CD14-positive monocyte (primary cell): ENCODE data around the gene GABBR2. TPM values are rescaled to one million over a fixed set of nuclear protein-coding genes. Genes with fewer than 3 reads are reported as not detected.

Experiments
- DNase-seq, 3 donors: peaks; one replicate each; pipeline ENCODE4 v3.0.0-alpha.2; 2011 to 2022
- H2AFZ ChIP-seq: 2 replicates; pipeline ENCODE4 v1.6.0; 2012; ENCODE audit warnings: mild to moderate bottlenecking, low read depth, low read length, inconsistent platforms; ENCODE audit not compliant: insufficient read depth, poor library complexity, severe bottlenecking
- H3K27ac ChIP-seq, 2 donors: 1 replicate in 1 of 2; 2 replicates in 1 of 2; pipeline ENCODE4 v1.5.1; 2012 to 2013; ENCODE audit warnings: low read length in 2 of 2, control low read depth in 1 of 2, inconsistent platforms in 1 of 2, low read depth in 1 of 2, mild to moderate bottlenecking in 1 of 2
- H3K27me3 ChIP-seq, 2 donors: one replicate each; pipeline versions ENCODE4 v1.6.0 to v1.6.1; 2011 to 2013; ENCODE audit warnings: low read length in 2 of 2; ENCODE audit not compliant: control insufficient read depth in 2 of 2, insufficient read depth in 2 of 2
- H3K36me3 ChIP-seq, 2 donors: replicated peaks in 1 of 2; 1 replicate in 1 of 2; 2 replicates in 1 of 2; pipeline versions ENCODE4 v1.5.1 to v1.6.1; 2012 to 2013; ENCODE audit warnings: low read length in 2 of 2, control low read depth in 1 of 2, inconsistent platforms in 1 of 2, mild to moderate bottlenecking in 1 of 2; ENCODE audit not compliant: insufficient read depth in 2 of 2, control insufficient read depth in 1 of 2
- H3K4me1 ChIP-seq, 2 donors: 1 replicate in 1 of 2; 2 replicates in 1 of 2; pipeline versions ENCODE4 v1.5.1 to v1.6.1; 2012 to 2013; ENCODE audit warnings: low read length in 2 of 2, control low read depth in 1 of 2, inconsistent platforms in 1 of 2, mild to moderate bottlenecking in 1 of 2, moderate library complexity in 1 of 2; ENCODE audit not compliant: insufficient read depth in 2 of 2, control insufficient read depth in 1 of 2
- H3K4me2 ChIP-seq: replicated peaks from 2 replicates; pipeline ENCODE3; 2012; ENCODE audit warnings: low read length, moderate library complexity, mild to moderate bottlenecking; ENCODE audit not compliant: poor library complexity, severe bottlenecking; ENCODE audit errors: extremely low read depth
- H3K4me3 ChIP-seq, 3 experiments: fragments of 200-600 bp in 1 of 3; sonication (generic) in 1 of 3; replicated peaks in 1 of 3; 1 replicate in 2 of 3; 2 replicates in 1 of 3; pipeline ENCODE4 v1.5.1; 2011 to 2013; ENCODE audit warnings: low read length in 3 of 3, mild to moderate bottlenecking in 3 of 3, control low read depth in 2 of 3, low read depth in 2 of 3, inconsistent platforms in 1 of 3, moderate library complexity in 1 of 3
- H3K79me2 ChIP-seq: 2 replicates; pipeline ENCODE4 v1.6.0; 2012; ENCODE audit warnings: mild to moderate bottlenecking, control low read depth, inconsistent platforms, low read length, moderate library complexity; ENCODE audit not compliant: insufficient read depth
- H3K9ac ChIP-seq: 2 replicates; pipeline ENCODE4 v1.6.0; 2017; ENCODE audit warnings: low read length, mild to moderate bottlenecking; ENCODE audit not compliant: insufficient read depth, poor library complexity, severe bottlenecking
- H3K9me3 ChIP-seq, 2 donors: replicated peaks in 1 of 2; 1 replicate in 1 of 2; 2 replicates in 1 of 2; pipeline versions ENCODE4 v1.5.1 to v1.6.1; 2012 to 2013; ENCODE audit warnings: low read length in 2 of 2, control low read depth in 1 of 2; ENCODE audit not compliant: control insufficient read depth in 1 of 2, insufficient read depth in 1 of 2
- H4K20me1 ChIP-seq: 2 replicates; pipeline ENCODE4 v1.6.0; 2012; ENCODE audit warnings: mild to moderate bottlenecking, low read length, control low read depth, moderate library complexity; ENCODE audit not compliant: insufficient read depth
- H3K27ac Mint-ChIP-seq, 7 donors: one replicate each; pipeline ENCODE4 v1.8.0; 2020; ENCODE audit warnings: mild to moderate bottlenecking in 7 of 7, mixed read lengths in 7 of 7, moderate library complexity in 6 of 7, inconsistent platforms in 2 of 7
- H3K27me3 Mint-ChIP-seq, 3 donors: one replicate each; pipeline ENCODE4 v1.8.0; 2021 to 2022; ENCODE audit warnings: low read depth in 3 of 3, mild to moderate bottlenecking in 3 of 3, mixed read lengths in 3 of 3, moderate library complexity in 3 of 3, inconsistent platforms in 1 of 3
- H3K36me3 Mint-ChIP-seq, 2 donors: one replicate each; pipeline ENCODE4 v1.8.0; 2020; ENCODE audit warnings: mixed read lengths in 2 of 2, inconsistent platforms in 1 of 2, mild to moderate bottlenecking in 1 of 2
- H3K4me1 Mint-ChIP-seq: one replicate; pipeline ENCODE4 v1.8.0; 2020; ENCODE audit warnings: mild to moderate bottlenecking, mixed read lengths
- H3K4me3 Mint-ChIP-seq, 2 donors: one replicate each; pipeline ENCODE4 v1.8.0; 2020; ENCODE audit warnings: mild to moderate bottlenecking in 2 of 2, mixed read lengths in 2 of 2, moderate library complexity in 1 of 2
- H3K9me3 Mint-ChIP-seq, 7 donors: one replicate each; pipeline ENCODE4 v1.8.0; 2020 to 2022; ENCODE audit warnings: mixed read lengths in 7 of 7, mild to moderate bottlenecking in 6 of 7, moderate library complexity in 6 of 7, inconsistent platforms in 2 of 7
- WGBS: methylation state at CpG from one replicate; pipeline ENCODE4 v1.1.5; 2013; ENCODE audit warnings: missing lambda C conversion rate; ENCODE audit not compliant: insufficient coverage; 5-methylcytosine and 5-hydroxymethylcytosine counted together
- intact Hi-C, 2 donors: fragments of 100-400 bp; cut with micrococcal nuclease; formaldehyde crosslinking; loops; one replicate each; pipeline versions ENCODE4 v1.15.0 to v1.15.1; 2023
- polyA plus RNA-seq, 3 donors: library from polyadenylated mRNA; depleted of rRNA in 1 of 3; unstranded in 2 of 3; stranded (reverse) in 1 of 3; fragments of 300-500 nt in 2 of 3; fragments of >200 nt in 1 of 3; fragmentation: Illumina TruSeq in 2 of 3; gene quantifications; 1 replicate in 2 of 3; 2 replicates in 1 of 3; pipeline ENCODE4 v1.2.3, GENCODE V29; 2012 to 2021
- TF ChIP-seq, protein P1 (sequence below): fragments of 200-600 bp; IDR thresholded peaks from one replicate; pipeline ENCODE4 v1.8.0; 2022; ENCODE audit warnings: antibody characterized with exemption, mild to moderate bottlenecking

GABBR2 gene
- polyA plus RNA-seq, 3 donors: not detected

DNA sequence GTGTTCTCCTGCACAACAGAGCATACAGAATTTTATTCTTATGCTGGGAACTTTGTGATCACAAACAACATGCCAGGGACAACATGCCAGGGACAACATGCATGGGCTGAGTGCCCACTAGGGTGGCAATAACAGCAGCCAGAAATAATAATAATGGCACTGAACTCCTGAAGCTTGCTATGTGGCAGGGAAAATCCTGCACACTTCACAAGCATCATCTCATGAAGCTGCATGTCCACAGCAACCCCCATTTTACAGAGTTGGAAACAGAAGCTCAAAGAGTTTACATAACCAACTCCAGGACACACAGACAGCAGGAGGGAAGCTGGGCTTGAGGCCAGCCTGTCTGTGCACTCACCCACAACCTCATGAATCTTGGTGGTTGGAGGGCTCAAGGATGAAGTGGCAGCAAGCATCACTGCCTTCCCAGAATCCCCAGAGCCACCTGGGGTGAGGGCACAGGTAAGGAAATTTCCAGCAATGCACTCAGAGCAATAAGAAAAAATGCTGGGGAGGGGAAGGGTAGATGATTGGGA, 111.4 kb downstream of the GABBR2 start:
- Histone ChIP-seq H3K4me1 (no peaks in the 10 kb centered on the region), H3K4me3 (no peak overlapping the region), H3K27ac (no peak overlapping the region), H3K27me3 (no peaks in the 10 kb centered on the region), H2AFZ (no peak overlapping the region), H4K20me1 (no peaks in the 10 kb centered on the region), H3K79me2 (no peaks in the 10 kb centered on the region), H3K9ac (no peak overlapping the region), H3K4me2 (no peak overlapping the region), H3K36me3 (no peaks in the 10 kb centered on the region), H3K9me3 (no peaks in the 10 kb centered on the region)
- Mint-ChIP-seq H3K36me3 (no peaks in the 10 kb centered on the region), H3K9me3 (no peaks in the 10 kb centered on the region), H3K27ac (no peak overlapping the region), H3K4me3 (no peak overlapping the region), H3K4me1 (no peaks in the 10 kb centered on the region), H3K27me3 (peaks cover 9 to 14% (median 13%) of the 10 kb centered on the region in 3 donors)
- TF ChIP-seq, protein P1, sequence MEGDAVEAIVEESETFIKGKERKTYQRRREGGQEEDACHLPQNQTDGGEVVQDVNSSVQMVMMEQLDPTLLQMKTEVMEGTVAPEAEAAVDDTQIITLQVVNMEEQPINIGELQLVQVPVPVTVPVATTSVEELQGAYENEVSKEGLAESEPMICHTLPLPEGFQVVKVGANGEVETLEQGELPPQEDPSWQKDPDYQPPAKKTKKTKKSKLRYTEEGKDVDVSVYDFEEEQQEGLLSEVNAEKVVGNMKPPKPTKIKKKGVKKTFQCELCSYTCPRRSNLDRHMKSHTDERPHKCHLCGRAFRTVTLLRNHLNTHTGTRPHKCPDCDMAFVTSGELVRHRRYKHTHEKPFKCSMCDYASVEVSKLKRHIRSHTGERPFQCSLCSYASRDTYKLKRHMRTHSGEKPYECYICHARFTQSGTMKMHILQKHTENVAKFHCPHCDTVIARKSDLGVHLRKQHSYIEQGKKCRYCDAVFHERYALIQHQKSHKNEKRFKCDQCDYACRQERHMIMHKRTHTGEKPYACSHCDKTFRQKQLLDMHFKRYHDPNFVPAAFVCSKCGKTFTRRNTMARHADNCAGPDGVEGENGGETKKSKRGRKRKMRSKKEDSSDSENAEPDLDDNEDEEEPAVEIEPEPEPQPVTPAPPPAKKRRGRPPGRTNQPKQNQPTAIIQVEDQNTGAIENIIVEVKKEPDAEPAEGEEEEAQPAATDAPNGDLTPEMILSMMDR: no peak
- DNase-seq: no peak
- intact Hi-C loops: no loop called here

DNA sequence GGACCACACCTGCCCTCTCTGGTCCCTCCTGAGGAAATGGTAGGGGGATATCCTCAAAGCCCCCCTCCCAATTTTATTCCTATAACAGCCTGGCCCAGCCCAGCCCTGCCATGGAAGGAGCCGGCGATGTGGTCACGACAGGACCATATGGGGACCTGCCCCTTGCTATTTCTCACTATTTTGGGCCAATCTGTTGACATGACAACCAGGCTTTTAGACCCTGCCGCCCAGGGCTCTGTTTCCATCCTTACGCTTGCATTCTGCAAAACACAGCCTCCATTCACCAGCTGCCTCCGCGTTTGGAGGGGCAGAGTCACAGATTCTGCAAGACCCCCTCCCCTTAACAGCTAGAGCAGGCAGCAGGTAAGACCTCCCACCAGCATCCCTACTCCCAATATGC, 112.2 kb downstream of the GABBR2 start:
- no peak overlapping the region for H2AFZ ChIP-seq
- H3K4me2 ChIP-seq: no peak overlapping the region
- Mint-ChIP-seq H3K9me3 (no peaks in the 10 kb centered on the region), H3K4me1 (no peaks in the 10 kb centered on the region), H3K27ac (no peak overlapping the region), H3K36me3 (no peaks in the 10 kb centered on the region), H3K27me3 (peaks cover 4 to 14% (median 8%) of the 10 kb centered on the region in 3 donors), H3K4me3 (no peak overlapping the region)
- intact Hi-C loops: no loop called here
- no peak overlapping the region for H3K27ac ChIP-seq
- H3K4me1 ChIP-seq: no peaks in the 10 kb centered on the region
- DNase-seq: no peak
- H3K36me3 ChIP-seq: no peaks in the 10 kb centered on the region
- no peaks in the 10 kb centered on the region for H4K20me1 ChIP-seq
- WGBS: 86% methylated on average over 7 of the region's 7 CpGs
- no peaks in the 10 kb centered on the region for H3K27me3 ChIP-seq
- no peaks in the 10 kb centered on the region for H3K9me3 ChIP-seq
- no peak overlapping the region for H3K9ac ChIP-seq
- H3K79me2 ChIP-seq: no peaks in the 10 kb centered on the region
- TF ChIP-seq, protein P1: no peak
- H3K4me3 ChIP-seq: no peak overlapping the region
